GM12878 (cell line): ENCODE measurements around the gene ADH1C.

ENCODE experiments used
- MXI1 ChIP-seq: fragments of 150-350 bp; IDR thresholded peaks from 2 replicates; pipeline ENCODE4 v1.6.1; 2011; ENCODE audit warnings: low read depth, mild to moderate bottlenecking, inconsistent platforms, low read length, improper control_type of control experiment
- TF ChIP-seq, protein P1 (sequence below): fragments of 450-650 bp; conservative IDR thresholded peaks from 2 replicates; pipeline ENCODE4 v1.6.1; 2017; ENCODE audit warnings: mild to moderate bottlenecking, moderate library complexity

DNA sequence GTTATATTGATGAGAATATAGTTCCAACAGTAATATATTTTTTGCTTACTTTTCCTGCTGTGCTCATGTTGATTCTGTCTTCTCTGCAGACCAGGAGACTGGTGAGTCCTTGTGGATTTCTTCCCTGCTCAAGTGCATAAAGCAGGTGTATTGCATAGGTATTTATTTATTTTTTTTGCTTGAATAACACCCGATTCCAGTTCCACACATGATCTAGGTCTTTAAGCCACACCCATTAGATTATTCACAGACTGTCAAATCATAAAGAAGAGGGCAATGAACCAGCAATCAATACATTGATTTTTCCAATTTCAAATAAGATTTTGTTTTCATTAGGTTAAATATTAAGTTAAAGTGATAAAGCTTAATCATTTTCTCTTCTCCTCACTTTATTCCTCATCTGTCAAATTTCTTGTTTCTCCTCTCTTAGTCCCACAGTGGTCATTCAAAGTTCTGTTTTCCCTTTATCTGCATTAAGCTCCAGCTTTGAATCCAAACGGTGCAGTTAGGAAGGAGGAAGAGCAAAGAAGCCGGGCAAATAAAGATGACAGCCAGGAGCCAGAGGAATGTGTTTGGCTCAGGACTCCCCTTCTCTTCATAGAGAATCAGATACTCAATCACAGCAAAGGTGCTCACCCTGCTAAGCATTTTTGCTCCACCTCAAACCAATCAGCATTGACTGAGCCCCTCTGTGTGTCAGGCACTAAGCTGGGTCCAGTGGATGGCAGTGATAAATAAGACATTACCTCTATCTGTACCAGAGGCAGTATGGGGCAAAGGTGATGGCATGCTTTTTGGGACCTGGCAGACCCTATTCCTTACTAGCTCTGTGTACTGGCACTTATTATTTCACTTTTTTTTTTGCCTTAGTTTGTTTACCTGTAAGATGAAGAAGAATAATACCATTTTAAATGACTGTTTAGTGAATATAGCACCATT, 61.4 kb downstream of the ADH1C start, which contains the start of gene ADH1A:
- TF ChIP-seq, protein P1, sequence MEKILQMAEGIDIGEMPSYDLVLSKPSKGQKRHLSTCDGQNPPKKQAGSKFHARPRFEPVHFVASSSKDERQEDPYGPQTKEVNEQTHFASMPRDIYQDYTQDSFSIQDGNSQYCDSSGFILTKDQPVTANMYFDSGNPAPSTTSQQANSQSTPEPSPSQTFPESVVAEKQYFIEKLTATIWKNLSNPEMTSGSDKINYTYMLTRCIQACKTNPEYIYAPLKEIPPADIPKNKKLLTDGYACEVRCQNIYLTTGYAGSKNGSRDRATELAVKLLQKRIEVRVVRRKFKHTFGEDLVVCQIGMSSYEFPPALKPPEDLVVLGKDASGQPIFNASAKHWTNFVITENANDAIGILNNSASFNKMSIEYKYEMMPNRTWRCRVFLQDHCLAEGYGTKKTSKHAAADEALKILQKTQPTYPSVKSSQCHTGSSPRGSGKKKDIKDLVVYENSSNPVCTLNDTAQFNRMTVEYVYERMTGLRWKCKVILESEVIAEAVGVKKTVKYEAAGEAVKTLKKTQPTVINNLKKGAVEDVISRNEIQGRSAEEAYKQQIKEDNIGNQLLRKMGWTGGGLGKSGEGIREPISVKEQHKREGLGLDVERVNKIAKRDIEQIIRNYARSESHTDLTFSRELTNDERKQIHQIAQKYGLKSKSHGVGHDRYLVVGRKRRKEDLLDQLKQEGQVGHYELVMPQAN, result no peak
- TF ChIP-seq MXI1, result no peak
